Small intestine (tissue), 7 donors: ENCODE measurements around the gene DDB1. TPM values are rescaled to one million over a fixed set of nuclear protein-coding genes. Genes with fewer than 3 reads are reported as not detected.

Experiments used
- DNase-seq, 2 donors: peaks; one replicate each; pipeline versions ENCODE4 v3.0.0 to v3.0.0-alpha.2; 2013
- FAIRE-seq: peaks from 2 replicates; lab custom pipeline; 2012; peaks lifted over from hg19 to GRCh38; lab: Jason Lieb, UNC
- H3K27ac ChIP-seq, 3 donors: one replicate each; pipeline ENCODE4 v1.5.1; 2013; ENCODE audit warnings: low read length in 2 of 3, mild to moderate bottlenecking in 2 of 3, control low read depth in 1 of 3, inconsistent platforms in 1 of 3, low read depth in 1 of 3, moderate library complexity in 1 of 3
- H3K27me3 ChIP-seq, 3 donors: one replicate each; pipeline ENCODE4 v1.6.1; 2013; ENCODE audit warnings: low read length in 3 of 3, inconsistent platforms in 1 of 3; ENCODE audit not compliant: control insufficient read depth in 3 of 3, insufficient read depth in 3 of 3
- H3K36me3 ChIP-seq, 3 donors: one replicate each; pipeline ENCODE4 v1.6.1; 2013; ENCODE audit warnings: low read length in 3 of 3, inconsistent platforms in 1 of 3, low read depth in 1 of 3, mild to moderate bottlenecking in 1 of 3, moderate library complexity in 1 of 3; ENCODE audit not compliant: control insufficient read depth in 3 of 3, insufficient read depth in 2 of 3
- H3K4me1 ChIP-seq, 3 donors: one replicate each; pipeline ENCODE4 v1.6.1; 2013; ENCODE audit warnings: low read length in 2 of 3, inconsistent platforms in 1 of 3, low read depth in 1 of 3, mild to moderate bottlenecking in 1 of 3, moderate library complexity in 1 of 3; ENCODE audit not compliant: control insufficient read depth in 3 of 3, insufficient read depth in 2 of 3
- H3K4me3 ChIP-seq, 3 donors: one replicate each; pipeline ENCODE4 v1.5.1; 2013; ENCODE audit warnings: low read length in 3 of 3, control low read depth in 1 of 3, inconsistent platforms in 1 of 3, low read depth in 1 of 3, mild to moderate bottlenecking in 1 of 3, moderate library complexity in 1 of 3
- H3K9me3 ChIP-seq, 2 donors: one replicate each; pipeline ENCODE4 v1.6.1; 2013; ENCODE audit warnings: low read depth in 1 of 2, low read length in 1 of 2; ENCODE audit not compliant: control insufficient read depth in 2 of 2, insufficient read depth in 1 of 2
- WGBS, 3 donors: extraction: QIAGEN DNeasy Blood & Tissue Kit; methylation state at CpG; one replicate each; pipeline ENCODE4 v1.1.7; 2013; 5-methylcytosine and 5-hydroxymethylcytosine counted together
- polyA plus RNA-seq, 4 donors: library from polyadenylated mRNA; stranded (reverse) in 3 of 4; unstranded in 1 of 4; fragments of 200-250 nt in 3 of 4; fragments of 120-200 nt in 1 of 4; gene quantifications; one replicate each; pipeline versions ENCODE4 v1.2.1 to v1.2.3, GENCODE V29; 2013
- donor health status: healthy with polysubstance abuse.
- donor health status: control.
- donor health status: control.
- donor health status: Bipolar disorder and iron deficiency.
- donor health status: healthy.

DDB1 gene
- polyA plus RNA-seq, 4 donors: 137 to 165 (median 153) TPM

GRCh38 chr11:61272731-61273130 is 60.2 kb downstream of the DDB1 start:
- no peak overlapping the region for H3K4me3 ChIP-seq
- H3K9me3 ChIP-seq: no peaks in the 10 kb centered on the region
- H3K27ac ChIP-seq: no peak overlapping the region
- H3K27me3 ChIP-seq: no peaks in the 10 kb centered on the region
- DNase-seq: no peak
- WGBS, 3 donors: 76 to 90% (median 80%) methylated on average over 3 of the region's 3 CpGs
- FAIRE-seq: no peak
- peaks cover 0 to 1% (median 0%) of the 10 kb centered on the region in 3 donors for H3K4me1 ChIP-seq
- H3K36me3 ChIP-seq: peaks cover 0 to 23% (median 0%) of the 10 kb centered on the region in 3 donors

GRCh38 chr11:61270354-61271076 is 62.4 kb downstream of the DDB1 start:
- H3K9me3 ChIP-seq: no peaks in the 10 kb centered on the region
- H3K4me1 ChIP-seq: peaks cover 0 to 21% (median 0%) of the 10 kb centered on the region in 3 donors
- no peak overlapping the region for H3K4me3 ChIP-seq
- no peak for DNase-seq
- WGBS, 3 donors: 77 to 88% (median 85%) methylated on average over 7 of the region's 7 CpGs
- H3K27me3 ChIP-seq: no peaks in the 10 kb centered on the region
- peaks cover 0 to 13% (median 0%) of the 10 kb centered on the region in 3 donors for H3K36me3 ChIP-seq
- H3K27ac ChIP-seq: no peak overlapping the region
- FAIRE-seq: no peak

GRCh38 chr11:61268588-61269250 is 64.2 kb downstream of the DDB1 start:
- Histone ChIP-seq H3K27me3 (no peaks in the 10 kb centered on the region), H3K9me3 (no peaks in the 10 kb centered on the region), H3K4me1 (peaks cover 0 to 32% (median 7%) of the 10 kb centered on the region in 3 donors), H3K27ac (no peak overlapping the region), H3K4me3 (no peak overlapping the region), H3K36me3 (peaks cover 0 to 7% (median 0%) of the 10 kb centered on the region in 3 donors)
- DNase-seq (no peak), FAIRE-seq (no peak)
- 92 to 94% (median 94%) methylated on average over 15 of the region's 15 CpGs for WGBS, 3 donors

GRCh38 chr11:61267437-61267841 is 65.5 kb downstream of the DDB1 start:
- WGBS, 3 donors: 23 to 60% (median 38%) methylated on average over 6 of the region's 6 CpGs
- peaks cover 0 to 32% (median 7%) of the 10 kb centered on the region in 3 donors for H3K4me1 ChIP-seq
- DNase-seq (peak; percentile 48 to 86), FAIRE-seq (no peak)
- H3K27me3 ChIP-seq: no peaks in the 10 kb centered on the region
- peaks cover 0 to 9% (median 0%) of the 10 kb centered on the region in 3 donors for H3K36me3 ChIP-seq
- H3K27ac ChIP-seq: no peak overlapping the region
- no peaks in the 10 kb centered on the region for H3K9me3 ChIP-seq
- no peak overlapping the region for H3K4me3 ChIP-seq

GRCh38 chr11:61266602-61267001 is 66.3 kb downstream of the DDB1 start:
- 46 to 79% (median 58%) methylated on average over 4 of the region's 4 CpGs for WGBS, 3 donors
- H3K4me1 ChIP-seq: peaks cover 0 to 32% (median 7%) of the 10 kb centered on the region in 3 donors
- no peak overlapping the region for H3K4me3 ChIP-seq
- FAIRE-seq (no peak), DNase-seq (peak; percentile 28 to 77)
- H3K27me3 ChIP-seq: no peaks in the 10 kb centered on the region
- no peaks in the 10 kb centered on the region for H3K9me3 ChIP-seq
- no peak overlapping the region for H3K27ac ChIP-seq
- peaks cover 0 to 8% (median 0%) of the 10 kb centered on the region in 3 donors for H3K36me3 ChIP-seq

GRCh38 chr11:61265357-61265756 is 67.5 kb downstream of the DDB1 start:
- Histone ChIP-seq H3K4me1 (peaks cover 0 to 32% (median 7%) of the 10 kb centered on the region in 3 donors), H3K4me3 (no peak overlapping the region), H3K9me3 (no peaks in the 10 kb centered on the region), H3K27ac (peak overlapping the region in 2 of 3 donors; percentile 38 to 62), H3K36me3 (peaks cover 0 to 4% (median 0%) of the 10 kb centered on the region in 3 donors), H3K27me3 (no peaks in the 10 kb centered on the region)
- WGBS, 3 donors: 49 to 76% (median 51%) methylated on average over 14 of the region's 14 CpGs
- DNase-seq (peak; percentile 74 to 85), FAIRE-seq (no peak)

- no peaks in the 10 kb centered on the region for H3K27me3 ChIP-seq
- DNase-seq: peak in 1 of 2 donors; percentile 78
- WGBS, 3 donors: 32 to 84% (median 54%) methylated on average over 14 of the region's 14 CpGs
- H3K9me3 ChIP-seq: no peaks in the 10 kb centered on the region
- peaks cover 0 to 4% (median 0%) of the 10 kb centered on the region in 3 donors for H3K36me3 ChIP-seq
- no peak for FAIRE-seq
- H3K4me1 ChIP-seq: peaks cover 0 to 32% (median 7%) of the 10 kb centered on the region in 3 donors
- H3K27ac ChIP-seq: peak overlapping the region in 1 of 3 donors; percentile 62
- no peak overlapping the region for H3K4me3 ChIP-seq
Observed at GRCh38 chr11:61264795-61265194, 68.1 kb downstream of the DDB1 start.

GRCh38 chr11:61264371-61264770 is 68.5 kb downstream of the DDB1 start:
- Histone ChIP-seq H3K36me3 (peaks cover 0 to 4% (median 0%) of the 10 kb centered on the region in 3 donors), H3K27me3 (no peaks in the 10 kb centered on the region), H3K27ac (no peak overlapping the region), H3K4me1 (peaks cover 0 to 32% (median 7%) of the 10 kb centered on the region in 3 donors), H3K9me3 (no peaks in the 10 kb centered on the region), H3K4me3 (no peak overlapping the region)
- FAIRE-seq (no peak), DNase-seq (no peak)
- 88 to 91% (median 90%) methylated on average over 6 of the region's 6 CpGs for WGBS, 3 donors
